DOHH2 (cell line): ENCODE data around the gene MTG1.
A peak's percentile ranks its signal among the peaks of the same experiment; 100 is the strongest.

ENCODE experiments used
- H3F3A ChIP-seq: fragments of 200-600 bp; sonication (generic), shearing (Covaris generic); 2 replicates; pipeline ENCODE4 v1.6.0; 2016; ENCODE audit warnings: antibody characterized with exemption, mild to moderate bottlenecking; ENCODE audit not compliant: control insufficient read depth, insufficient read depth
- H3K27ac ChIP-seq: fragments of 200-600 bp; sonication (generic); 2 replicates; pipeline ENCODE4 v1.5.1; 2014; ENCODE audit warnings: low read depth, mild to moderate bottlenecking, low read length, moderate library complexity
- H3K27me3 ChIP-seq: fragments of 200-600 bp; sonication (generic); 2 replicates; pipeline ENCODE4 v1.6.1; 2014; ENCODE audit warnings: mild to moderate bottlenecking, low read length, mixed read lengths; ENCODE audit not compliant: control insufficient read depth
- H3K36me3 ChIP-seq: fragments of 200-600 bp; sonication (generic); 2 replicates; pipeline ENCODE4 v1.6.1; 2014; ENCODE audit warnings: mild to moderate bottlenecking, low read length, moderate library complexity, mixed read lengths; ENCODE audit not compliant: control insufficient read depth
- H3K4me1 ChIP-seq: fragments of 200-600 bp; sonication (generic); 2 replicates; pipeline ENCODE4 v1.6.1; 2014; ENCODE audit warnings: mild to moderate bottlenecking, low read length, mixed read lengths; ENCODE audit not compliant: control insufficient read depth
- H3K4me2 ChIP-seq: fragments of 200-600 bp; sonication (generic); 2 replicates; pipeline ENCODE4 v1.6.0; 2014; ENCODE audit warnings: mild to moderate bottlenecking, low read length, moderate library complexity
- H3K4me3 ChIP-seq: fragments of 200-600 bp; sonication (generic); 2 replicates; pipeline ENCODE4 v1.5.1; 2014; ENCODE audit warnings: mild to moderate bottlenecking, low read length, mixed read lengths
- H3K79me2 ChIP-seq: fragments of 200-600 bp; sonication (generic); 2 replicates; pipeline ENCODE4 v1.6.1; 2014; ENCODE audit warnings: mild to moderate bottlenecking, low read length, mixed read lengths; ENCODE audit not compliant: control insufficient read depth
- H3K9me2 ChIP-seq: fragments of 200-600 bp; sonication (generic); replicated peaks from 2 replicates; pipeline ENCODE4 v1.6.1; 2014; ENCODE audit warnings: mild to moderate bottlenecking, low read length, mixed read lengths; ENCODE audit not compliant: control insufficient read depth
- H3K9me3 ChIP-seq: fragments of 200-600 bp; sonication (generic); 2 replicates; pipeline ENCODE4 v1.6.1; 2014; ENCODE audit warnings: antibody characterized with exemption, low read length, mixed read lengths; ENCODE audit not compliant: control insufficient read depth, insufficient read depth
- H4K20me1 ChIP-seq: fragments of 200-600 bp; sonication (generic); 2 replicates; pipeline ENCODE4 v1.6.0; 2014; ENCODE audit warnings: low read depth, mild to moderate bottlenecking, antibody characterized with exemption, low read length, moderate library complexity; ENCODE audit not compliant: control insufficient read depth, insufficient read depth
- CTCF ChIP-seq: fragments of 200-600 bp; sonication (generic); IDR thresholded peaks from one replicate; pipeline ENCODE4 v1.5.1; 2014; ENCODE audit warnings: antibody characterized with exemption, mild to moderate bottlenecking, low read depth, low read length; ENCODE audit not compliant: poor library complexity, severe bottlenecking
- EZH2phosphoT487 ChIP-seq: fragments of 200-600 bp; sonication (generic); IDR thresholded peaks from 2 replicates; pipeline ENCODE4 v1.6.1; 2017; ENCODE audit warnings: borderline replicate concordance, mild to moderate bottlenecking, antibody characterized with exemption, low read length, moderate library complexity, mixed read lengths

MTG1 gene

GRCh38 chr10:133391249-133391635 lies 2.7 kb upstream of the MTG1 start:
- Histone ChIP-seq H3K4me3 (peak overlapping the region; percentile 83), H3K27ac (peak overlapping the region; percentile 97), H3K9me2 (no peaks in the 10 kb centered on the region), H3K4me2 (peak overlapping the region; percentile 84), H3K36me3 (peaks cover 37% of the 10 kb centered on the region), H4K20me1 (peaks cover 5% of the 10 kb centered on the region; the same call in 1 of the 2 replicates), H3K27me3 (no peaks in the 10 kb centered on the region), H3K79me2 (peaks cover 28% of the 10 kb centered on the region), H3K9me3 (no peaks in the 10 kb centered on the region), H3F3A (peaks cover 17% of the 10 kb centered on the region), H3K4me1 (peaks cover 67% of the 10 kb centered on the region)
- TF ChIP-seq CTCF (no peak), EZH2phosphoT487 (no peak)

GRCh38 chr10:133391761-133392518 lies 2.0 kb upstream of the MTG1 start:
- H3K4me1 ChIP-seq, result peaks cover 67% of the 10 kb centered on the region
- H3F3A ChIP-seq, result peaks cover 17% of the 10 kb centered on the region
- TF ChIP-seq CTCF (no peak), EZH2phosphoT487 (no peak)
- H3K9me3 ChIP-seq, result no peaks in the 10 kb centered on the region
- peaks cover 5% of the 10 kb centered on the region; the same call in 1 of the 2 replicates for H4K20me1 ChIP-seq
- H3K4me2 ChIP-seq, result peak overlapping the region; percentile 84
- H3K4me3 ChIP-seq, result peak overlapping the region; percentile 83
- peaks cover 35% of the 10 kb centered on the region for H3K79me2 ChIP-seq
- peaks cover 41% of the 10 kb centered on the region for H3K36me3 ChIP-seq
- H3K9me2 ChIP-seq, result no peaks in the 10 kb centered on the region
- no peaks in the 10 kb centered on the region for H3K27me3 ChIP-seq
- peak overlapping the region; percentile 97 for H3K27ac ChIP-seq

GRCh38 chr10:133393401-133394063 lies 425 bp upstream of the MTG1 start:
- no peaks in the 10 kb centered on the region for H3K27me3 ChIP-seq
- peaks cover 5% of the 10 kb centered on the region; the same call in 1 of the 2 replicates for H4K20me1 ChIP-seq
- H3K9me2 ChIP-seq, result no peaks in the 10 kb centered on the region
- H3K27ac ChIP-seq, result peak overlapping the region; percentile 30
- peaks cover 49% of the 10 kb centered on the region for H3K36me3 ChIP-seq
- H3K9me3 ChIP-seq, result no peaks in the 10 kb centered on the region
- H3K4me3 ChIP-seq, result peak overlapping the region; percentile 83
- peaks cover 17% of the 10 kb centered on the region for H3F3A ChIP-seq
- H3K4me2 ChIP-seq, result peak overlapping the region; percentile 86
- TF ChIP-seq EZH2phosphoT487, result no peak
- H3K79me2 ChIP-seq, result peaks cover 43% of the 10 kb centered on the region
- H3K4me1 ChIP-seq, result peaks cover 57% of the 10 kb centered on the region

- peaks cover 53% of the 10 kb centered on the region for H3K79me2 ChIP-seq
- H3K4me2 ChIP-seq, result peak overlapping the region; percentile 86
- H3F3A ChIP-seq, result peaks cover 9% of the 10 kb centered on the region
- no peaks in the 10 kb centered on the region for H3K9me2 ChIP-seq
- peaks cover 54% of the 10 kb centered on the region for H3K36me3 ChIP-seq
- H3K9me3 ChIP-seq, result no peaks in the 10 kb centered on the region
- peak overlapping the region; percentile 83 for H3K4me3 ChIP-seq
- peaks cover 5% of the 10 kb centered on the region; the same call in 1 of the 2 replicates for H4K20me1 ChIP-seq
- TF ChIP-seq EZH2phosphoT487 (no peak), CTCF (no peak)
- peaks cover 49% of the 10 kb centered on the region for H3K4me1 ChIP-seq
- H3K27ac ChIP-seq, result peak overlapping the region; percentile 59
- no peaks in the 10 kb centered on the region for H3K27me3 ChIP-seq
Observed at GRCh38 chr10:133394801-133395221, 854 bp downstream of the MTG1 start.
